SK-N-SH treated with all-trans-retinoic acid at 6 μM for 48 hours (cell line): ENCODE results near the gene MED26.
"Not testable (repeated sequence)": the region's sequence is repeated elsewhere in the genome, so short reads cannot be mapped to it uniquely, and the experiment has no call there.

Source experiments
- ATAC-seq: fragments of 200-7000 bp; cut with Tn5 transposase; 3 replicates; pipeline ENCODE4 v1.9.1; 2020; ENCODE audit warnings: mild to moderate bottlenecking, moderate library complexity
- ARNTL ChIP-seq: fragments of 450-650 bp; formaldehyde crosslinking; IDR thresholded peaks from 2 replicates; pipeline ENCODE4 v1.5.0; 2020; ENCODE audit warnings: low read depth, mild to moderate bottlenecking, moderate library complexity, borderline replicate concordance
- BACH2 ChIP-seq: fragments of 250-450 bp; sonication (Bioruptor Pico); IDR thresholded peaks from 2 replicates; pipeline ENCODE4 v1.9.0; 2021; ENCODE audit warnings: mild to moderate bottlenecking, borderline replicate concordance
- CREB5 ChIP-seq: fragments of 250-450 bp; sonication (Bioruptor Pico); IDR thresholded peaks from 2 replicates; pipeline ENCODE4 v1.5.1; 2020; ENCODE audit warnings: low read depth, mild to moderate bottlenecking, moderate library complexity
- CSDC2 ChIP-seq: fragments of 250-450 bp; sonication (Bioruptor Pico); IDR thresholded peaks from 2 replicates; pipeline ENCODE4 v1.5.0; 2020; ENCODE audit warnings: mild to moderate bottlenecking, moderate library complexity
- CSRNP3 ChIP-seq: fragments of 250-450 bp; sonication (Bioruptor Pico); IDR thresholded peaks from 2 replicates; pipeline ENCODE4 v1.5.1; 2021; ENCODE audit warnings: mild to moderate bottlenecking, moderate library complexity
- ESRRG ChIP-seq: fragments of 250-450 bp; sonication (Bioruptor Pico); IDR thresholded peaks from 2 replicates; pipeline ENCODE4 v1.6.1; 2021; ENCODE audit warnings: mild to moderate bottlenecking
- GLIS3 ChIP-seq: fragments of 250-450 bp; sonication (Bioruptor Pico); IDR thresholded peaks from 2 replicates; pipeline ENCODE4 v1.5.0; 2020; ENCODE audit warnings: mild to moderate bottlenecking, moderate library complexity
- ISL1 ChIP-seq: fragments of 250-450 bp; sonication (Bioruptor Pico); IDR thresholded peaks from 2 replicates; pipeline ENCODE4 v2.1.2; 2022; ENCODE audit warnings: mild to moderate bottlenecking, moderate library complexity
- OSR1 ChIP-seq: fragments of 250-450 bp; sonication (Bioruptor Pico); IDR thresholded peaks from 2 replicates; pipeline ENCODE4 v1.8.0; 2022; ENCODE audit warnings: moderate library complexity, mild to moderate bottlenecking, inconsistent platforms
- PATZ1 ChIP-seq: fragments of 250-450 bp; sonication (Bioruptor Pico); IDR thresholded peaks from 2 replicates; pipeline ENCODE4 v1.8.0; 2020; ENCODE audit warnings: mild to moderate bottlenecking, moderate library complexity, borderline replicate concordance
- PPARA ChIP-seq: fragments of 250-450 bp; sonication (Bioruptor Pico); IDR thresholded peaks from 2 replicates; pipeline ENCODE4 v1.5.0; 2020; ENCODE audit warnings: mild to moderate bottlenecking, borderline replicate concordance
- RARB ChIP-seq: fragments of 250-450 bp; sonication (Bioruptor Pico); IDR thresholded peaks from 2 replicates; pipeline ENCODE4 v1.8.0; 2021; ENCODE audit warnings: mild to moderate bottlenecking, moderate library complexity
- SNAI2 ChIP-seq: fragments of 250-450 bp; sonication (Bioruptor Pico); IDR thresholded peaks from 2 replicates; pipeline ENCODE4 v1.5.0; 2020; ENCODE audit warnings: mild to moderate bottlenecking, moderate library complexity
- TCF4 ChIP-seq: fragments of 250-450 bp; sonication (Bioruptor Pico); IDR thresholded peaks from 2 replicates; pipeline ENCODE4 v1.8.0; 2021; ENCODE audit warnings: mild to moderate bottlenecking, moderate library complexity, borderline replicate concordance
- TOX ChIP-seq: fragments of 250-450 bp; sonication (Bioruptor Pico); IDR thresholded peaks from 2 replicates; pipeline ENCODE4 v1.8.0; 2021; ENCODE audit warnings: mild to moderate bottlenecking, moderate library complexity, borderline replicate concordance
- TSHZ2 ChIP-seq: fragments of 250-450 bp; sonication (Bioruptor Pico); IDR thresholded peaks from 2 replicates; pipeline ENCODE4 v1.5.0; 2020; ENCODE audit warnings: mild to moderate bottlenecking, moderate library complexity
- ZC3H10 ChIP-seq: fragments of 250-450 bp; sonication (Bioruptor Pico); IDR thresholded peaks from 2 replicates; pipeline ENCODE4 v1.5.1; 2021; ENCODE audit warnings: mild to moderate bottlenecking, moderate library complexity
- ZFP3 ChIP-seq: fragments of 250-450 bp; sonication (Bioruptor Pico); IDR thresholded peaks from 2 replicates; pipeline ENCODE4 v1.5.0; 2020; ENCODE audit warnings: mild to moderate bottlenecking, moderate library complexity
- ZFP30 ChIP-seq: fragments of 450-650 bp; formaldehyde crosslinking; IDR thresholded peaks from 2 replicates; pipeline ENCODE4 v1.5.0; 2022; ENCODE audit warnings: mild to moderate bottlenecking, moderate library complexity
- ZNF565 ChIP-seq: fragments of 450-650 bp; formaldehyde crosslinking; conservative IDR thresholded peaks from 2 replicates; pipeline ENCODE4 v1.5.0; 2020; ENCODE audit warnings: low read depth, mild to moderate bottlenecking, moderate library complexity
- ZNF70 ChIP-seq: fragments of 450-650 bp; formaldehyde crosslinking; IDR thresholded peaks from 2 replicates; pipeline ENCODE4 v1.5.0; 2020; ENCODE audit warnings: mild to moderate bottlenecking, moderate library complexity
- ZNF8 ChIP-seq: fragments of 450-650 bp; formaldehyde crosslinking; IDR thresholded peaks from 2 replicates; pipeline ENCODE4 v1.5.0; 2020; ENCODE audit warnings: mild to moderate bottlenecking, moderate library complexity

MED26 gene

GRCh38 chr19:16671652-16672274 lies 43.8 kb upstream of the MED26 start:
- no peak for ATAC-seq
- TF ChIP-seq OSR1 (CRISPR knock-in tag) (no peak), SNAI2 (CRISPR knock-in tag) (no peak), CSRNP3 (CRISPR knock-in tag) (no peak), GLIS3 (CRISPR knock-in tag) (no peak), CSDC2 (no peak), BACH2 (no peak), ZFP30 (no peak), ZC3H10 (CRISPR knock-in tag) (no peak), PATZ1 (CRISPR knock-in tag) (no peak), ZNF70 (CRISPR knock-in tag) (no peak), RARB (no peak)

- TF ChIP-seq ZNF565 (no peak), ZFP3 (CRISPR knock-in tag) (no peak), PPARA (CRISPR knock-in tag) (no peak), ESRRG (CRISPR knock-in tag) (no peak), OSR1 (CRISPR knock-in tag) (no peak), ZFP30 (no peak)
- ATAC-seq: no peak
Observed at GRCh38 chr19:16670291-16670690, 42.3 kb upstream of the MED26 start.

GRCh38 chr19:16668702-16669101 lies 40.7 kb upstream of the MED26 start:
- ATAC-seq: not testable (repeated sequence)

- no peak for ATAC-seq
- TF ChIP-seq TSHZ2 (CRISPR knock-in tag) (no peak), CREB5 (CRISPR knock-in tag) (no peak), ISL1 (CRISPR knock-in tag) (no peak), ESRRG (CRISPR knock-in tag) (no peak), ZNF8 (CRISPR knock-in tag) (no peak), CSRNP3 (CRISPR knock-in tag) (no peak), CSDC2 (no peak), TCF4 (CRISPR knock-in tag) (no peak), GLIS3 (CRISPR knock-in tag) (no peak), TOX (no peak), ZNF70 (CRISPR knock-in tag) (no peak), ZC3H10 (CRISPR knock-in tag) (no peak), ARNTL (no peak), SNAI2 (CRISPR knock-in tag) (no peak), ZFP3 (CRISPR knock-in tag) (no peak), ZFP30 (no peak)
- TF ChIP-seq, all 23 proteins: peak for 0
Observed at GRCh38 chr19:16668176-16668575, 40.2 kb upstream of the MED26 start.
